HG03103 (cell line): ENCODE data around the gene ERCC6L2.

ENCODE experiments used
- ATAC-seq: cut with Tn5 transposase; IDR thresholded peaks from one replicate; pipeline ENCODE4 v1.9.1; 2021; ENCODE audit warnings: low read depth; ENCODE audit not compliant: unreplicated experiment

ERCC6L2 gene, protein sequence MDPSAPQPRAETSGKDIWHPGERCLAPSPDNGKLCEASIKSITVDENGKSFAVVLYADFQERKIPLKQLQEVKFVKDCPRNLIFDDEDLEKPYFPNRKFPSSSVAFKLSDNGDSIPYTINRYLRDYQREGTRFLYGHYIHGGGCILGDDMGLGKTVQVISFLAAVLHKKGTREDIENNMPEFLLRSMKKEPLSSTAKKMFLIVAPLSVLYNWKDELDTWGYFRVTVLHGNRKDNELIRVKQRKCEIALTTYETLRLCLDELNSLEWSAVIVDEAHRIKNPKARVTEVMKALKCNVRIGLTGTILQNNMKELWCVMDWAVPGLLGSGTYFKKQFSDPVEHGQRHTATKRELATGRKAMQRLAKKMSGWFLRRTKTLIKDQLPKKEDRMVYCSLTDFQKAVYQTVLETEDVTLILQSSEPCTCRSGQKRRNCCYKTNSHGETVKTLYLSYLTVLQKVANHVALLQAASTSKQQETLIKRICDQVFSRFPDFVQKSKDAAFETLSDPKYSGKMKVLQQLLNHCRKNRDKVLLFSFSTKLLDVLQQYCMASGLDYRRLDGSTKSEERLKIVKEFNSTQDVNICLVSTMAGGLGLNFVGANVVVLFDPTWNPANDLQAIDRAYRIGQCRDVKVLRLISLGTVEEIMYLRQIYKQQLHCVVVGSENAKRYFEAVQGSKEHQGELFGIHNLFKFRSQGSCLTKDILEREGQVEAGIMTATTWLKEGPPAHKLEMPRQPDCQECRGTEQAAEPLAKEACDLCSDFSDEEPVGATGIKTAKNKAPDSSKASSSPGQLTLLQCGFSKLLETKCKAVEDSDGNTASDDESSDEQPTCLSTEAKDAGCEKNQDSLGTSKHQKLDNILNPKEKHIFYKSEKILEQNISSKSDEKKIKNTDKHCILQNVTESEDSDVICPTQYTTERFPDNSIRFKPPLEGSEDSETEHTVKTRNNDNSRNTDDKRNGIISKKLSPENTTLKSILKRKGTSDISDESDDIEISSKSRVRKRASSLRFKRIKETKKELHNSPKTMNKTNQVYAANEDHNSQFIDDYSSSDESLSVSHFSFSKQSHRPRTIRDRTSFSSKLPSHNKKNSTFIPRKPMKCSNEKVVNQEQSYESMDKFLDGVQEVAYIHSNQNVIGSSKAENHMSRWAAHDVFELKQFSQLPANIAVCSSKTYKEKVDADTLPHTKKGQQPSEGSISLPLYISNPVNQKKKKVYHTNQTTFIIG (N-terminal part only)

DNA sequence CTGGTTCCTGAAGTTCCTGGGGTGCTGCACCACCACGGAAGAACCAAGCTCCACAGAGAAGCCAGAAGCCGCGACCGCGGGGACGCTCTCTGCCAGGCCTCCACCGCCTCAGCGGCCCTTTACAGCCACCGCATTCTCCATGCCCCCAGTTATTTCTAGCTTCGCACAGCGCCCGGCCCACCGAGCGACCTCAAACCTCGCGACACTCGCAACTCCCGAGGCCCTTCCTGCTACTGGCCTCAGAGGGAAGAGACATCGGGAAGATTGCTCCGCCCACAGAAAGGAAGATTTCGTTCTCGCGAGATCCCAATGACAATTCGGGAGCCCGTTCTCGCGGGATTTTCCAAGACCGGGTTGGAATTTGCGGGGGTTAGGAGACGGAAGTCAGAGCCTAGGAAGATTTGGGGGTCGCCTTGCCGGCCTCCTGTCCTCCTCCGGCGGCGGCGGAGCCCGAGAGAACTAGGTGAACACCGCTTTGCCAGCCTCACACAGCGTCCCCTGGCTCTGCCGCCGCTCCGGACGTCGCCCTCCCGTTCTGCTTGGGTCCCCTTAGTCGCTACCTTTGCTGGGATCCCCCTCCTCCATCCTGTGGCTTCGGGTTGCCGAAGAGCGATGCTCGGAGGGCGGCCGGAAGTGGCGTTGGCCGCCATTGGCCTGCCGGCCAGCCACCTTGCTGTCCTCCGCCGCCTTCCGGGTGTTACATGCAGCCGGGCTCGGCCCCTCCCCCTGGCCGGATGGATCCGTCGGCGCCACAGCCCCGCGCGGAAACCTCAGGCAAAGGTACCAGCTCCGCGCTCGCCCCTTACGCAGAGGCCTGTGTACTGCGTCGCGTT is at the start of gene ERCC6L2:
ERCC6L2 (plus strand) TSS at position 387 of the 833 bp plus-strand sequence; CDS start at position 735, 348 bp downstream.
- ATAC-seq: peak; percentile 84

DNA sequence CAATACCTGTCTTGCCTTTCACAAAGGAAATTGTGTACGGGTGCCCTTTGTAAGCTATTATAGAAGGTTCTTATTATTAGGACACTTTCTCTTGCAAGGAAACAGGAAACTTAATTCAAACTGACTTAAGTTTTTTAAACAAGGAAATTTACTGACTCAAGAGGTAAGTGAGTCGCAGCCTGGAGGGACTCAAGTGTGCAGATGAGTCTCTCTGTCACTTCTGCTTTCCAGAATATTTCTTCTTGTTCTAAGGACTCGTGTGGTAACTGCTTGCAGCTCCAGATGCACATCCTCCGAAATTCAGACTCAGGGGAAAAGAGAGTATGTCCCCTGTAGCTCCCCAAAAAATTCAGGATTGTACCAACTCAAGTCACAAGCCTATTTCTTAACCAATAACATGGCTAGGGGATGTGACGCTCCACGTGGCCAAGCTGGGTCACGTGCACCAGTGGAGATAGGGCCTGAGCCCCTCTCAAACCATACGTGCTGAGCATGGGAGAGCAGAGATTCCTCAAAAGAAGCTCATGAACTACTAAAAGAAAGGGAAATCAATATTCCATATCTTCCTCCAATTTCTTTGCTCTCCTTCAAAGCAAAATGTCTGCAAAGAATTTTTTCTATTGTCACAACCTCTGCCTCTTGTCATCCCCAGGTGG is 49.2 kb upstream of the ERCC6L2 start:
- no peak for ATAC-seq

DNA sequence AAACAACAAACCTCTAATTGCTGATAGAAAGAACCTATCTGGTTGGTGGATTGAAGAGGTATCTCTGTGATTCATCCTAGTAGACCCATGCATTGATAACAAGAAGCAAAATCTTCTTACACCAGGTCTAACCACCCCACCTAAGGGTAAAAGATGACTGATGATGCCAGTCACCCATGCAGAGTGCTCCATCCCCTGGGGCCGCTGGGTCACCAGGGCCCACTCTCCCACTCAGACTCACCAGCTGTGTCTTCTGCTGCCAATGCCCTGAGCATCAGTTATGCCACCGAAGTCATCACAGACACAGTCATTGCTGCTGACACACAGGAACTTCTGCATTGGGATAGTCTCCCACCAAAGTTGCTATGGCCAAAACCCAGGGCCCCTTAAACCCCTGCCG is 44.7 kb upstream of the ERCC6L2 start:
- no peak for ATAC-seq

DNA sequence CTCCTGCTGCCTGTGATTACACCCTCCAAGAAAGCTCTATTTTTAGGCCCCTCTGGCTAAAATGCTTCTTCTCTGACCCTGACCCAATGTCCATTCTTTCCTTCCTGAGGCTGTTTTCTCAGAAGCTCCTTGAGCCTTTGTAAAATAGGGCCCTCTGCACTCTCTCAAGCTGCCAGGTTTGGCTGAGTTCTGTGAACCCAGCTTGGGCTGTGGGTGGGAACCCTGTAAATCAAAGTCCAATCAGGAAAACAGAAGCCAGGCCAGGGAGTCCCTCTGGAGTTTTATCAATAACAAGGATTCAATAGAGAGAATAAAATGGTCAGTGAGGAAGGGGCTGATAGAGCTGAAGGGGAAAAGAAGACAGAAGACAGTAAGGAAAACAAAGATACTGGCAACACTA is 43.7 kb upstream of the ERCC6L2 start:
- ATAC-seq: no peak

DNA sequence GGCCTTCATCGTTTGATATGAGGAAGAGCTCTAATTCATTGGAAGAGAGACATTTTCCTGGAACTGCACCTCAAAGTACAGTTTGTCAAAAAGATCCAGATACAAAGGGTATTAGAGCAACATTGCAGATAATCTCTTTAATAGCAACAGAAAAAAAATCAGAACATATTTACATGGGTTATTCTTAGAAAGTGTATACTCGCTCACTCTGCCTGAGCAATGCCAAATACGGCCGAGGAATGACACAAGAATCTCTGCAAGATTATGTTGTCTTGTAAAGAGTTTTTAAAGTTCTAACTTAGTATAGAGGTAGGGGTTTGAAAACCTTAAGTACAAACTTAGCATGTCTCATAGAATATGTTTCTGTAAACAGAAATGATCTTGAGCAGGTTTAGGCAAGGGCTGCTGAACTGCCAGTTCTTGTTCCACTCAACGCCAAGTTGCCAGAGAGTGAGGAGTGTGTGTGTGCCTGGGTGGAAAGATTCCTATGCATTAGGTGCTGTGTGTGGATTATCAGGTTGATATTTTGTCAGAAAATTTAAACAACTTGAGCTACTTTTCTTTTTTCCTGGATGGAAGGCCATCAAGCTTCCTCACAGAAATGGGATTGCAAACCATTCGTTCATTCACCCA is 41.8 kb upstream of the ERCC6L2 start:
- ATAC-seq: no peak

DNA sequence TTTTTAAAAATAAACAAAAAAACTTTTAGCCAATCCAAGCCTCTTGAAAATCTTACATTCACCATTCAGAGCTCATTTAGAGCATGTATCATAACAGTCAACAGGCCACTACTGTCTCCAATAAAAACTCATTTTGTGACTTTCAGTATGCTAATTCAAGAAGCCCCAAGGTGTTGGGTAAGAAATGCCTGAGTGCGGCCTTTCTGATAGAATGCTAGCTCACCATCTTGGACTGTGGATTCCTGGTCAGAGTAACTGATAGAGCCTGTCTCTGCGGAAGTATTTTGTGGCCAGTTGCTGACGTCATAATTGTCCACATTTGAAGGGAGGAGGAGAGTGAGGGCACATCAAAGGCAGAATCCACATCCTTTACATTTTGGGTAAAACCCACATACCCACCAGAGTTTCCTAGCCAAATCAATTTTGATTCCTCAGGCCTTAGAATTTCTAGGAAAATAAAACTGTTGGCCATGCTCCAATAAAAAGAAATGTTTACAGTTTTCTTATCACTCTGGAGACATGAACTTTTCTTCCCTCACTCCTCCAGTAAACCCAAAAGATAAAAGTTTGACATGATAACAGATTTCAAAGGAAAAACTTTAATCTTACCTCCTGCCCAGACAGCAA is 41.1 kb upstream of the ERCC6L2 start:
- ATAC-seq: no peak

DNA sequence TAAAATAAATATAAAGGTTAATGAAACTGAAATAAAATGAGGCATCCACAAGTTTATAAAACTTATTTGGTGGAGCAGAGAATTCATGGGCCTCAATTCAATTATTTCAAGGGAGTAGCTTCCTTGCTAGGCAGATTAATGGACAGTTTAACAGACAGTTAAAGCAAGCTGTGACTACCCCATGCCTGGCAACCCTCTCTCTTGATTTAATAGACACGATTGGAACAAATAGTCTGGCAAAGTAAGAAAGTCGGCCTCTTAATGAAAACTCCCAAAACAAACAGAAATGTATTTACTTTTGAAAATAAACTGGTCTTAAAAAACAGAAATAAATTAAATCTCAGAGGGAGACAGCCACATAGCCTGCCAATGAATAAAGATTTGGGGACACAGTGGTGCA is 40.1 kb upstream of the ERCC6L2 start:
- no peak for ATAC-seq

DNA sequence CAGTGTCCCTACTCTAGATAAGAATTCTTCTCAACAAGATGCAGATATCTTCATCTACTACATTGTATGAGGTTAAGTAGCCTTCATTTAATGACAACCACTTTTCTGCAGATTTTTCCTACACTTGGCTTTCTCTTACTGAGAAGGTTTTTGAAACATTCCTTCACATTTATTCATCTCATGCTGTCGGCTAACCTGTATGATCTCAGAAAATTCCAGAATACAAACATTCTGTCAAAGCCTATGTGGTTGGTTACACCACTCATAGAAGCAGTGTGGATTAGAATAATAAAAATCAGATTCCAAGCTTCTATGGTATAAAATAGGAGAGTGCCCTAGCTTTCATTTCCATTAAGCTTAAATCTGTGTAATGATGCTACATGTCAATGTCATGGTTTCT is 39.4 kb upstream of the ERCC6L2 start:
- no peak for ATAC-seq

DNA sequence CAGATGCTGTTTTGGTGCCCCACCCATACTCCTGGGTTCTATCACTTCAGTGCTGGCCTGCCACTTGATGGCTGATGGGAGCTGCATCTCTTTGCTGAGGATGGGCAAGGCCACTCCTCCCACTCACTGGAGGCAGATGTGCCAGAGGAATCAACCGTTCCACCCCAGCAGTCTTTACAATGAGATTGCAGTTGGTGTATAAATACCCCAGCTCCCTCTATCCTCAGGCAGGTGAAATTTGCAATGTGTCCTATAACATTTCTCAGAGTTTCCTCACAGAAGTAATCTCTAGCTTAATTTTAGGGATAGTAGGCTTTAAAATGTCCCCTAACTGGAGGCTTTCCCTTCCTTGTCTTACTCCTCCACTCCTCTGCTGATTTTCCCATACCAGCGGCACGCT is 36.5 kb upstream of the ERCC6L2 start:
- ATAC-seq: no peak

DNA sequence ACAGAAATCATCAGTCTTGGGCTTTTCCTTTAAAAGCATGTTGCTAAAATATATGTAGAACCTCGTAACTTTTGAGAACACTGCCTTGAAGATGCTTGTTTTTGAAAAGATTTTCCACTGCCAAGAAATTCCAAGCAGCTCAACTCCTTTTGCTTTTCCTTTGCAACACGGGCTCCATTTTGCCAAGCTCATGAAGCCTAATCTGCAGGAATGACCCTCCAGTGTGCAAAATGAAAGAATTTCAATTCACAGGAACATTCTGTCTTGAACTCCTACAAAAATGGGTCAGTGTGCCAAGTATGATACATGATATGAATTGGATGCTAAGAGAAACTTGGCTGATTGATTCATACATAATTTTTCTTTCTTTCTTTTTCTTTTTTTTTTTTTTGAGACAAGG is 35.4 kb upstream of the ERCC6L2 start:
- ATAC-seq: no peak

DNA sequence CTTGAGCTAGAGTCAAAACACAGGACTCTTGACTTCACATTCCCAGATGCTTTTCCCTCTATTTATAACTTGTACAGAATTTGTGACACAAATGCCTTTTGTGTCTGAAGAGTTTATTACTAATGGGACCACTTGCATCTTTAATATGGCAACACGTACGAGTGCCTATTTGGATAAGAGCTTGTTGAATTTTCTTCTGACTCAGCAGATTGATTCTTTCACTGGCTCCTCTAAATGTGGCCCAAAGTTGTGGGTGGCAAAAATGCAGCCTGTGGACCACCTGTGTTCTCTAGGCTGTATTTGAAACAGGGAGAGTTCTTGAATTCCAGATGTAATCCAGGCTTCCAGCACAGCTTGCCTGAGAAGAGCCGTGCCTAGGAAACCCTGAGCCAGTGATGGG is 34.1 kb upstream of the ERCC6L2 start:
- no peak for ATAC-seq

DNA sequence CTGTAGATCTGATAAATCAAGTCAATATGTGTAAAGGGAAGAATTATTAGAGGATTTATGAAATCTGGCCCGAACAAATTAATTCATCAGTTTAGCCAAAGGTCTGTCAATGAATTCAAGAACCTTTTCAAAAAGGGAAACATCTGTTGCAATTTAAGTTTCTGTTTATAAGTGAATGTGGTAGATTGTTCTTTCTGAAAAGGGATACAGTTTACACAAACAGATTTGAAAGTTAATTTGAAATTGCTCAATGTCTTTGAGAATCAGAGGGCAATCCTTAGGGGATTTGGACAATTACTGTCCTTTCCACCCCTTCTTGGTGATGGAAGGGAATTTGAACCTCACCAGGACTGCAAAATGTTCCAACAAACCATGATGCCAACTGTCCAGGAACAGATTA is 29.7 kb upstream of the ERCC6L2 start:
- no peak for ATAC-seq

DNA sequence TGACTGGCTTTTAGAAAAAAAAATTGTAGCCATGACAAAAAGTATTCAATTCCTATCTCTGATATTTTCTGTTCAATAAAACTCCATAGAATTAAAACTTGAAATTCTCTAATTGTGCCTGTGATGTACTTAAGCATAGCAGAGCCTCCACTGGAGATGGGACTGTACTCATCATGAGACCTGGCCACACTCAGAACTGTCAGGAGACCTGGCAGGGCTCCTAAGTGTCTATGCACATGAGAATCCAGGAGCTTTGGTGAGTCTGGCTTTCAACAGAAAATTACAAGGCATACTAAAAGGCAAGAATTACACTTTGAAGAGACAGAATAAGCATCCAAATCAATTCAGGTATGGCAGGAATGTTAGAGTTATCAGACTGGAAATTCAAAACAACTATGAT is 26.7 kb upstream of the ERCC6L2 start:
- no peak for ATAC-seq

DNA sequence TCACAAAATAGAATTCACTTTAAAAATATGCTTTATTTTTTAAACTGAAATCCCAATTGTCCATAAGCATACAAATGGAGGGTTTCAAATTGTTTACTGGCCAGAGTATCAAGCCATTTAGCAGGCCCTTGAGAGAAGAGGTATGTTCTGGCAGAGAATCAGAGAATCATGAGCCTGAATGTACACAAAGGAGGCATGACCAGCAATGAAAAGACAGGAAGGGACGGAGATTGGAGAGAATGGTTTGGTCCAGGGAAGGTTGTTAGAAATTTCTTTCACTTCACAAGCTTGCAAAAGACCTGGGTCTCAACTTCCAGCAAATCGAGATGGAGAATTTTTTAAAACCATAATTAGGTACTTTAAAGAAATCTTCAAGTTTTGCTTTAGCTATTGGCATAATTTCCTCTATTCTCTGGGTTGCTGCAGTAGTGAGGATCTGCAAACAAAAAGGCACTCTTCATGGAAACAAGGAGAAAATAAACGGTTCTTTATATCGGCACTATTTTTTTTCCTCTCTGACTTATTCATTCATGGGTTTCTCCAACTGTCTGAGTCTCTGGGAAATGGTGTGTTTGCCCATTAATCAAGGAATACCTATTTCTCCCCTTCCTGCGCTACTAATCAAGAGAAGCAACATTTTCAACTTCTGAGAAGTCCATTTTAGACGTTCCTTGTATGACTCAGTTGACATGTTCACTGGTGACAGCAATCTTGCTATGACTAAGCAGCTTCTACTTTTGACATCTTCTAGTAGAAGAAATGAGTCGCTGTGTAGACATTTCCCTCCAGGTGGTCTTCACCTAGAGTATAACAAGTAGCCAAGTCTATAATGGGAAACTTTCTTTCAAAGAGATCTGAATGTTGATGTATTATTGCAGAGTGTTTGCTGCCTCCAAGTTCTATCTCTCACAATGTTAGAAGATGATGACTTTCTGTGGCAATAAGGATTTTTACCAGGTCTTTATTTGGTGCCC is 23.1 kb upstream of the ERCC6L2 start:
- peak; percentile 90 for ATAC-seq

DNA sequence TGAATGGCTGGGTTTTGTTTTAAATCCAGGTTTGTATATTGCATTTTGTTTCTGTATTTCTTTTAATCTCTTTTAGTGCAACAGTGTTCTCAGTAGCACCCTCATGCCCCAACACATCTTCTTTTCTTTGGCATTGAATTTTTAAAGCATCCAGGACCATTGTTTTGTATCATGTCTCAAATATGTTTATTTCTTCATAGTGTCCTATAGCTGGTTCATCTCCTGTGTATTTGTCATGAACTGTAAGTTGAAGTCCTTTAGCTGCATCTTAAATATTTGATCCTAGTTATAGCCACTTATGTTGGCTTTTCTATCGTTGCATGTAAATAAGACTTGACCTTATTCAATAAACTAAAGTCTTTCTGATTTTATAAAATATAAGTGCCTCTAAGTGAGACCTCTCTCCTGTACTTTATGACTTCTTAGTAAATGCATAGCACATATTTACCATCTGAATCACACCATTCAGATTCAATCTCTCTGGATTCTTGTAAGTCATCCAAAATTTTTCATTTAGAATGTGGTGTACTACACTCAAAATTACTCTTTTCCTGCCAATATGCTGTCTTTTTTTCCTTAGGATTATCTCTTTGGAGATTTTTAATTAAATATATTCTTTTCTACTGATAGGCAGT is 21.0 kb upstream of the ERCC6L2 start:
- no peak for ATAC-seq

DNA sequence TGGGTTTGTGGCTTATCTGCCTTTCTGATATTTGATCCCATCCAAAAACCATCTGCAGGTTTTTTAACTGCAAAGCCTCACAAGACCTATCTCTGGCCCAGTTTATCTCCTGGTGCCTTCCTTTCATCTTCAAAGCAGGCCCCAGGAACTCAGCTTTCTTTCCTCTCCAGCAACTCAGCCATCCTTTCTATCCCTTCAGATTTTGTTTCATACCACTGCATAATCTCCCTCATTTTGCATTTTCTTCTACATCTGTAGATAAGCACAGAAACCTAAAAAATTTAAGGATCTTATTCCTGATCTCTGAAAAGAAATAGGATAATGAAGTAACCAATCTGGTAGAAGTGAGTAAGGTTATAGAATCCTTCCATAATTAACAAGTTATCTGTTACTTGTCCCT is 19.5 kb upstream of the ERCC6L2 start:
- no peak for ATAC-seq

DNA sequence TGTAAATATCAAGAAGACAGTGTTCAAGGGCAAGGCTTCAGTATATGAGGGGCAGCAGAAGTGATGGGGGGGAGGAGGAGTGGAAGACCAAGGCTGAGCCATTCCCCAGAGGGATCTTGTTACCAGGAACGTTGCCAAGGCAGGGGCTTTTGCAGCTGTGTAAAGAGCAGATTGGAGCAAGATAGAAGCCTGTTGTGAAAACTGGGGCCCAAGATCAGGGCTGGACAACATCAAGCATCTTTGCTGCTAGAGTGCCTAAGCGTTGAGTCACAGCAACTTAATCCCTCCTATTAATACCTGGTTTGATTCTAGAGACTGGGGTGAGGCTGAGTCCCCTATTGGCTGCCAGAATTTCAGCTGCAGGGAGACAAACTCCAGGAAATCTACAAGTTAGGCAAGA is 18.4 kb upstream of the ERCC6L2 start:
- ATAC-seq: no peak
